Ectodermal cell (in vitro differentiated cells): ENCODE results near the gene HAUS5.
"Not testable (repeated sequence)": the region's sequence is repeated elsewhere in the genome, so short reads cannot be mapped to it uniquely, and the experiment has no call there.

Source experiments
- H3K27ac ChIP-seq: 2 replicates; pipeline ENCODE4 v1.7.0; 2013; ENCODE audit warnings: mild to moderate bottlenecking, low read depth, low read length; ENCODE audit not compliant: insufficient read depth, poor library complexity, severe bottlenecking
- H3K27me3 ChIP-seq: 2 replicates; pipeline ENCODE4 v1.7.0; 2013; ENCODE audit warnings: mild to moderate bottlenecking, low read length; ENCODE audit not compliant: insufficient read depth, control insufficient read depth, poor library complexity, severe bottlenecking
- H3K36me3 ChIP-seq: one replicate; pipeline ENCODE4 v1.7.0; 2013; ENCODE audit warnings: low read length; ENCODE audit not compliant: control insufficient read depth, insufficient read depth
- H3K4me1 ChIP-seq: one replicate; pipeline ENCODE4 v1.7.0; 2013; ENCODE audit warnings: low read length; ENCODE audit not compliant: control insufficient read depth, insufficient read depth
- H3K4me3 ChIP-seq: 2 replicates; pipeline ENCODE4 v1.7.0; 2013; ENCODE audit warnings: low read depth, low read length, control low read depth; ENCODE audit not compliant: insufficient read depth
- H3K9me3 ChIP-seq: 2 replicates; pipeline ENCODE4 v1.7.0; 2013; ENCODE audit warnings: mild to moderate bottlenecking, low read length, moderate library complexity; ENCODE audit not compliant: control insufficient read depth
- WGBS, 2 experiments: methylation state at CpG; one replicate each; pipeline ENCODE4 v1.1.7; 2013; ENCODE audit warnings: missing lambda C conversion rate in 2 of 2; 5-methylcytosine and 5-hydroxymethylcytosine counted together

The HAUS5 gene

DNA sequence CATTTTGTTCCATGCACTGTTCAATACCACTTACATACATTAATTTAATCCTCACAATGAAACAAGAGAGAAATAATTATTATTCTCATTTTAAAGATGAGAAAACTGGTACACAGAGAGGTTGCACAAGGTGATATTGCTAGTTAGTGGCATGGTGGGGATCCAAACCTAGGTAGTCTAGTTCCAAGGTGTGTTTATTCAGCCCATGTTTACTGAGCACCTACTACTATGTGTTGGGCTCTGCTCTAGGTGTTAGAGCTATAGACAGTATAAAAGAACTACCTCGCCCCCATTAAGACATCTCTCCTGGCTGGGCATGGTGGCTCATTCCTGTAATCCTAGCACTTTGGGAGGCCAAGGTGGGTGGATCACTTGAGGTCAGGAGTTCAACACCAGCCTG lies 29.8 kb upstream of the HAUS5 start:
- H3K4me3 ChIP-seq: no peak overlapping the region
- no peak overlapping the region for H3K27ac ChIP-seq
- H3K36me3 ChIP-seq: no peaks in the 10 kb centered on the region
- WGBS, 2 experiments: 85 to 88% methylated on average over 1 of the region's 1 CpG
- no peaks in the 10 kb centered on the region for H3K9me3 ChIP-seq
- no peaks in the 10 kb centered on the region for H3K4me1 ChIP-seq
- H3K27me3 ChIP-seq: peaks cover 8% of the 10 kb centered on the region

DNA sequence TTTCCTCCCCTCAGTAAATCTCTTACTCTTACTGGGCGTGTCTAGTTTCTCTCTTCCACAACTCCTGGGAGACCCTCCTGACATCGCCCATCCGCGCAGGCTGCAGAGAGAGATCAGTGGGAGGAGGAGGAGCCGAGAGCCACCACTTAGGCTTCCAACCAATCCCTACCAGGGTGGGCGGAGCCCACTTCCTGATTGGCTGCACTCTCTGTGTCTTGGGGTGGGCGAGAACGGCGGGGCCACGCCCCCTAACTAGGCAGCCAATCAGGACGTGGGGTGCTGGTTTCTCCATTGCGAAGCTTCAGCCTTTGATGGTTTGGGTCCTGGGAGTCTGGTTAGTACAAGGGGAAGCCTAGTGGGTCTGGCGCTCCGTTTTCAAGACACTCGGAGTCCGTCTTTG lies 26.7 kb upstream of the HAUS5 start, which contains the start of gene PMIS2:
Gene PMIS2, plus strand, starts transcription at position 326 of the 400 bp plus-strand sequence. CDS start 87 bp downstream, outside the sequence.
- Histone ChIP-seq H3K4me1 (no peaks in the 10 kb centered on the region), H3K27me3 (peaks cover 8% of the 10 kb centered on the region), H3K4me3 (no peak within 1 kb of the TSS), H3K36me3 (no peaks in the 10 kb centered on the region), H3K9me3 (no peaks in the 10 kb centered on the region), H3K27ac (no peak within 1 kb of the TSS)
- WGBS, 2 experiments: 81 to 83% methylated on average over 16 of the region's 16 CpGs

DNA sequence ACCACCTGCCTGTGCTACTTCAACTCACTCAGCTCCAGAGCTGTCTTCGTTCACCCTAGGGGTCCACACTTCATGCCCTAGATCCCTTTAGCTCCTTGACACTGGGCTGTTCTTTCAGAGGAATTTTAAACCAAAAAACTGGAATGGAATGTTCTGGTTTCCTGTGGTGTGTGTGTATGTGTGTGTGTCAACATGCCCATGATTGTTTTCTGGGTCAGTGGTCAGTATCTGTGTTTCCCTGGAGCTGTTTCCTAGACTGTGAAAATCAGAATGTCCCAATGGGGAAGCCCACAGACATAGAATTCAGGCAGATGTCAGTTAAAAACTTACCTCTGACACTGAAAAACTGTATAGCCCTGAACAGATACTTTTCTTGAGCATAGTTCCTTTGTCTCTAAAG lies 25.2 kb upstream of the HAUS5 start:
- WGBS, 2 experiments: 58 to 75% methylated on average over 1 of the region's 1 CpG
- no peaks in the 10 kb centered on the region for H3K9me3 ChIP-seq
- no peaks in the 10 kb centered on the region for H3K36me3 ChIP-seq
- no peak overlapping the region for H3K4me3 ChIP-seq
- H3K4me1 ChIP-seq: no peaks in the 10 kb centered on the region
- peaks cover 8% of the 10 kb centered on the region for H3K27me3 ChIP-seq
- no peak overlapping the region for H3K27ac ChIP-seq

DNA sequence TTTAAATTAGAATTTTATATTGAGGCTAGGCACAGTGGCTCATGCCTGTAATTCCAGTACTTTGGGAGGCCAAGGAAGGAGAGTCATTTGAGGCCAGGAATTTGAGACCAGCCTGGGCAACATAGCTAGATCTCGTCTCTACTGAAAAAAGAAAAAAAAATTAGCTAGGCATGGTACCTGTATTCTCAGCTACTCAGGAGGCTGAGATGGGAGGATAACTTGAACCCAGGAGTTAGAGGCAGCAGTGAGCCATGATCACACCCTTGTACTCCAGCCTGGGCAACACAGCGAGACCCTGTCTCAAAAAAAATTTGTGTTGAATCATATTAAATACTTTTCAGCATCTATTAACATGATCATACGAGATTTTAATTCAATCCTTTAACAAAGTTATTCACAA lies 21.7 kb upstream of the HAUS5 start:
- WGBS, 2 experiments: 91 to 92% methylated on average over 2 to 3 of the region's 3 CpGs
- Histone ChIP-seq H3K27me3 (no peaks in the 10 kb centered on the region), H3K4me1 (no peaks in the 10 kb centered on the region), H3K27ac (no peak overlapping the region), H3K4me3 (no peak overlapping the region), H3K36me3 (no peaks in the 10 kb centered on the region), H3K9me3 (no peaks in the 10 kb centered on the region)

DNA sequence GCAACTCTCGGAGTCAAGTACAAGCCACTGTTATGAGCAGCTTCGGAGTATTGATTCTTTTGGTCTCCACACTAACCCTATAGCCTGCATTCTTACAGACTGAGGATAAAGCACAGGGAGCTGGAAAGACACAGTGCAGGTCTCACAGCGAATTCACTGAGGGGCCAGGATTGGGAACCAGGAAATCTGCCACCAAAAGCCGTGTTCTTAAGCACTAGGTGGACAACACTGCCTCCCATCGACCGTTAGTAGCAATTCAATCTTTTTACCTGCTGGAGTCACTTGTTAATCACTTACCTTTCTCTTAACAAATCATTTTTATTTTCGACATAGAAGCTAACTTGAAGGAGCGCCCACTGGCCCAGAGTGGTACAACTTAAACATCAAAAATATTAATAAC lies 20.3 kb upstream of the HAUS5 start:
- WGBS, 2 experiments: 38 to 40% methylated on average over 8 of the region's 8 CpGs
- no peak overlapping the region for H3K4me3 ChIP-seq
- H3K4me1 ChIP-seq: no peaks in the 10 kb centered on the region
- H3K9me3 ChIP-seq: no peaks in the 10 kb centered on the region
- no peaks in the 10 kb centered on the region for H3K27me3 ChIP-seq
- no peaks in the 10 kb centered on the region for H3K36me3 ChIP-seq
- no peak overlapping the region for H3K27ac ChIP-seq

DNA sequence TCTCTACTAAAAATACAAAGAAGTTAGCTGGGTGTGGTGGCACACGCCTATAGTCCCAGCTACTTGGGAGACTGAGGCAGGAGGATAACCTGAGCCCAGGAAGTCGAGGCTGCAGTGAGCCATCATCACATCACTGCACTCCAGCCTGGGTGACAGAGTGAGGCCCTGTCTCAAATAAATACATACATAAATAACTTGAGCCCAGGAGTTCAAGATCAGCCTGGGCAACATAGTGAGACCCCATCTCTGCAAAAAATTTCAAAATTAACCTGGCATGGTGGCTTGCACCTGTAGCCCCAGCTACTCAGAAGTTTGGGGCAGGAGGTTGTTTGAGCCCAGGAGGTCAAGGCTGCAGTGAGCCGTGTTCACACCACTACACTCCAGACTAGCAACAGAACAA lies 17.5 kb upstream of the HAUS5 start:
- not testable (repeated sequence) for H3K27me3 ChIP-seq

DNA sequence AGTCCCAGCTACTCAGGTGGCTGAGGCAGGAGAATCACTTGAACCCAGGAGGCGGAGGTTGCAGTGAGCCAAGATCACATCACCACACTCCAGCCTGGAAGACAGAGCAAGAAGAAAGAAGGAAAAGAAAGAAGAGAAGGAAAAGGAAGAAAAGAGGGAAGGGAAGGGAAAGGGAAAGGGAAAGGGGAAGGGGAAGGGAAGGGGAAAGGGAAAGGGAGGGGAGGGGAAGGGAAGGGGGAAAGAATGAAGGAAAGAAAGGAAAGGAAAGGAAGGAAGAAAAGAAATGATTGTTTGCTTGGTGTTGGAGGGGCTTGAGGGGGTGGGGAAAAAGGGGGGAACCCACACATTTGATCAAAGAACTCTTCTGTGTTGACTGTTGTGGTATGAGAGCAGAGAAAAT lies 16.6 kb upstream of the HAUS5 start:
- Histone ChIP-seq H3K27me3 (no peaks in the 10 kb centered on the region), H3K4me3 (no peak overlapping the region), H3K9me3 (no peaks in the 10 kb centered on the region), H3K4me1 (no peaks in the 10 kb centered on the region), H3K27ac (no peak overlapping the region), H3K36me3 (no peaks in the 10 kb centered on the region)
- WGBS, 2 experiments: 78 to 100% methylated on average over 1 of the region's 1 CpG

More for the DNA sequence above, 17.5 kb upstream of the HAUS5 start:
- WGBS, 2 experiments: 84 to 85% methylated on average over 3 of the region's 3 CpGs
- H3K27ac ChIP-seq, H3K36me3 ChIP-seq, H3K4me3 ChIP-seq, H3K4me1 ChIP-seq, H3K9me3 ChIP-seq: not testable (repeated sequence)

DNA sequence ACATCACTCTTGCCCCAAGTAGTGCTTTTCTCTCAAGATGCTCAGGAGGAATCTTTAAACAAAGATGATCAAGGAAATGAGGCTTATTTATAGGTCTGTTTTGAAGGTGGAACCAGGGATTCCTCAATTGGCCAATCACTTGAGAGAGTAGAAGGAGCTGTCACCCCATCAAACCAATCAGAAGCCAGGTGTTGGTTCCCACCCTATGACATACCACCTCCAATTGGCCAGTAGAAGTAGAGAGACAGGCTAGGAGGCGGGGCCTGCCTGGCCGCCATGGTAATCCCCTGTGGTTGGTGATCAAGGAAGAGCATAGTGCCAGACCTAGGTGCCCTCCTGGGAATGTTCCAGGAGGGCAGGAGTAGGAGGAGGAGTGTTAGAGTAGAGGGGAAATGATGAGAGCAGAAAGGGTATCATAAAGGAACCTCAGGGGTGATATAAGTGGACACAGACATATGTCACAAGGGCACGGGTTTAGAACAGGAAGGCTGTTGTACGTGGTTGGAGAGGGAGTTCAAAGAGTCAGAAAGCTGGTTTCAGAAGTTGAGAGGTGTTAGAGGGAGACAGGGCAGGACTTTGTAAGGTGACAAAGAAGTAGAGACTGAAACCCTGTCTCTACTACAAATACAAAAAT lies 16.1 kb upstream of the HAUS5 start:
- Histone ChIP-seq H3K36me3 (no peaks in the 10 kb centered on the region), H3K9me3 (no peaks in the 10 kb centered on the region), H3K4me3 (no peak overlapping the region), H3K27ac (no peak overlapping the region), H3K4me1 (no peaks in the 10 kb centered on the region), H3K27me3 (no peaks in the 10 kb centered on the region)
- 88 to 90% methylated on average over 4 of the region's 4 CpGs for WGBS, 2 experiments

DNA sequence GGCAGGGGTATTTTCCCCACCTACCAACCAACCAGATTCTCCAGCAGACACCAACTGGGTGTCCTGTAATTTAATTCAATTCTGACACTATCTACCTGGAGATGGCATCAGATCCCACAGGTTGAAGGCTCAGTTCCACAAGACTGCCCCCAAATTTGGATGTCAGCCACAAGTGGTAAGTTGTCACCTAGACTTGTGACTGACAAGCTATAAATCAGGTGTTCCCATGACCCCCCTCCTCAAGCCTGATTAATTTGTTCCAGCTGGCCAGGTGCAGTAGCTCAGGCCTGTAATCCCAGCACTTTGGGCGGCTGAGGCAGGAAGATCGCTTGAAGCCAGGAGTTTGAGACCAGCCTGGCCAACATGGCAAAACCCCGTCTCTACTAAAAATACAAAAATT lies 10.6 kb upstream of the HAUS5 start:
- WGBS, 2 experiments: 92 to 98% methylated on average over 3 of the region's 3 CpGs
- Histone ChIP-seq H3K27me3 (no peaks in the 10 kb centered on the region), H3K4me3 (no peak overlapping the region), H3K36me3 (no peaks in the 10 kb centered on the region), H3K9me3 (no peaks in the 10 kb centered on the region), H3K27ac (no peak overlapping the region), H3K4me1 (no peaks in the 10 kb centered on the region)

DNA sequence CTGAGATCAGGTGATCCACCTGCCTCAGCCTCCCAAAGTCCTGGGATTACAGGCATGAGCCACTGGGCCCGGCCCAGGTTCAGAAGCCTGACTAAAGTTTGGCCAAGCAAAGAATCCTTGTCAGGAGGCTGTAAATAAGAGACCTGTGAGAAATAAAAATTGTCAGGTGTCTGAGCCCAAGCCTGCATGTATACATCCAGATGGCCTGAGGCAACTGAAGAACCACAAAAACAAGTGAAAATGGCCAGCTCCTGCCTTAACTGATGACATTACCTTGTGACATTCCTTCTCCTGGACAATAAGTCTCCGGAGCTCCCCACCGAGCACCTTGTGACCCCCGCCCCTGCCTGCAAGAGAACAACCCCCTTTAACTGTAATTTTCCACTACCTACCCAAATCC lies 8.1 kb upstream of the HAUS5 start:
- not testable (repeated sequence) for H3K27ac ChIP-seq, H3K4me3 ChIP-seq, H3K27me3 ChIP-seq, H3K9me3 ChIP-seq, H3K36me3 ChIP-seq, H3K4me1 ChIP-seq
- 81 to 83% methylated on average over 4 of the region's 4 CpGs for WGBS, 2 experiments

DNA sequence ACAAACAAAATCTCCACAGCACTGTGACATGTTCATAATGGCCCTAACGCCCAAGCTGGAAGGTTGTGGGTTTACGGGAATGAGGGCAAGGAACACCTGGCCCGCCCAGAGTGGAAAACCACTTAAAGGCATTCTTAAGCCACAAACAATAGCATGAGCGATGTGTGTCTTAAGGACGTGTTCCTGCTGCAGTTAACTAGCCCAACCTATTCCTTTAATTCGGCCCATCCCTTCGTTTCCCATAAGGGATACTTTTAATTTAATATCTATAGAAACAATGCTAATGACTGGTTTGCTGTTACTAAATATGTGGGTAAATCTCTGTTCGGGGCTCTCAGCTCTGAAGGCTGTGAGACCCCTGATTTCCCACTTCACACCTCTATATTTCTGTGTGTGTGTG lies 5.4 kb upstream of the HAUS5 start:
- not testable (repeated sequence) for H3K36me3 ChIP-seq, H3K9me3 ChIP-seq, H3K4me3 ChIP-seq, H3K4me1 ChIP-seq, H3K27me3 ChIP-seq, H3K27ac ChIP-seq
- WGBS, 2 experiments: 85 to 96% methylated on average over 5 to 7 of the region's 8 CpGs
